Vagina (tissue), 2 donors: Measurements from ENCODE around the gene CADPS2.

Source experiments
- CTCF ChIP-seq, 3 experiments: fragments of 450-650 bp in 2 of 3; fragments of 200-600 bp in 1 of 3; sonication (generic) in 1 of 3; IDR thresholded peaks; one replicate each; pipeline ENCODE4 v1.5.1; 2017 to 2019; ENCODE audit warnings: antibody characterized with exemption in 3 of 3, mild to moderate bottlenecking in 2 of 3, moderate library complexity in 2 of 3
- POLR2A ChIP-seq, 2 donors: fragments of 450-650 bp; IDR thresholded peaks; one replicate each; pipeline ENCODE4 v1.6.1; 2017; ENCODE audit warnings: antibody characterized with exemption in 2 of 2, mild to moderate bottlenecking in 2 of 2, moderate library complexity in 2 of 2
- POLR2AphosphoS5 ChIP-seq, 2 donors: sonication (generic); formaldehyde crosslinking; IDR thresholded peaks; one replicate each; pipeline ENCODE4 v1.9.0; 2017; ENCODE audit warnings: antibody characterized with exemption in 2 of 2, mild to moderate bottlenecking in 2 of 2, low read depth in 1 of 2; ENCODE audit not compliant: insufficient read depth in 1 of 2

DNA sequence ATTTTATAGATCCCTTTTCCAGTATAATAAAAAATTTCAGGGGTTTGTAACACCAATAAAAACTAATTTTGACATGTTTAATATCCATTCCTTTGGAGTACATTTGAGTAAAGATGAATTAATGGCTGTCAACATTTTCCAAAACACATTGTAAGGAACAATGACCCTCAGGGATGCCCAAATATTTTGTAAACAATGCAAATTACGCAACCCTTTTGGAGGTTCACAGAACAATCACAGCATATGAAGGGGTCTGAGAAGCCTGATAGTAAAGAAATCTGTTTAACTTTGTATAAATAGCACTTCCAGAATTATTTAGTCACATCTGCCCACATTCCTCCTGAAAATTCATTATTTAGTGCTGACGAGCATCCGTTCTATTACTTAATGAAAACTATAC, 428.9 kb downstream of the CADPS2 start:
- TF ChIP-seq CTCF (IDR thresholded peaks at IDR 0.05) (no peak), POLR2AphosphoS5 (IDR thresholded peaks at IDR 0.05; ENCODE audit: insufficient read depth in 1 of 2, low read depth in 1 of 2) (no peak), POLR2A (IDR thresholded peaks at IDR 0.05) (no peak)
